Upper lobe of right lung (tissue), 1 donor: ENCODE data around the gene MORN3. TPM values are rescaled to one million over a fixed set of nuclear protein-coding genes. Genes with fewer than 3 reads are reported as not detected.

Source experiments
- ATAC-seq: fragments of 200-7000 bp; cut with Tn5 transposase; one replicate; pipeline ENCODE4 v1.9.1; 2020; ENCODE audit warnings: mild to moderate bottlenecking, moderate library complexity
- DNase-seq: peaks from one replicate; pipeline ENCODE4 v3.0.0-alpha.2; 2020
- H3K27ac ChIP-seq: fragments of 200-600 bp; one replicate; pipeline ENCODE4 v1.8.0; 2022
- H3K27me3 ChIP-seq: fragments of 200-600 bp; one replicate; pipeline ENCODE4 v1.8.0; 2022; ENCODE audit warnings: mild to moderate bottlenecking
- H3K36me3 ChIP-seq: fragments of 200-600 bp; one replicate; pipeline ENCODE4 v1.8.0; 2022
- H3K4me1 ChIP-seq: fragments of 200-600 bp; one replicate; pipeline ENCODE4 v1.8.0; 2022
- H3K4me3 ChIP-seq: fragments of 200-600 bp; one replicate; pipeline ENCODE4 v1.8.0; 2022; ENCODE audit warnings: mild to moderate bottlenecking
- H3K9me3 ChIP-seq: fragments of 200-600 bp; one replicate; pipeline ENCODE4 v1.8.0; 2022
- CTCF ChIP-seq: fragments of 200-600 bp; IDR thresholded peaks from one replicate; pipeline ENCODE4 v1.8.0; 2022; ENCODE audit warnings: antibody characterized with exemption
- intact Hi-C: fragments of 100-400 bp; cut with DNase I; formaldehyde crosslinking; loops from one replicate; pipeline ENCODE4 v1.11.0; 2022
- total RNA-seq: library from RNA; stranded (reverse); fragmentation: NEBNext Ultra II Directional; extraction: Animal tissue kit (Norgen Biotek cat#: 25700); gene quantifications from one replicate; pipeline ENCODE4 v1.2.1, GENCODE V29; 2021
- donor health status: DM: no; HTN: yes; CAD: no; lungs with severe emphysema.

The MORN3 gene
- total RNA-seq, 1 donor from 2014 or later: 0.67 TPM

GRCh38 chr12:121614872-121615467 is 54.5 kb downstream of the MORN3 start:
- Histone ChIP-seq H3K36me3 (no peaks in the 10 kb centered on the region), H3K4me3 (no peak overlapping the region), H3K9me3 (no peaks in the 10 kb centered on the region), H3K27ac (no peak overlapping the region), H3K4me1 (no peaks in the 10 kb centered on the region), H3K27me3 (no peaks in the 10 kb centered on the region)
- ATAC-seq (peak; percentile 23), DNase-seq (no peak)
- intact Hi-C loops: no loop called here
- TF ChIP-seq CTCF: no peak

GRCh38 chr12:121613462-121613861 is 56.0 kb downstream of the MORN3 start:
- peak; percentile 30 for ATAC-seq
- DNase-seq: no peak
- Histone ChIP-seq H3K36me3 (no peaks in the 10 kb centered on the region), H3K4me3 (no peak overlapping the region), H3K9me3 (no peaks in the 10 kb centered on the region), H3K27me3 (no peaks in the 10 kb centered on the region), H3K27ac (no peak overlapping the region), H3K4me1 (no peaks in the 10 kb centered on the region)
- intact Hi-C loops: no loop called here
- TF ChIP-seq CTCF: no peak

GRCh38 chr12:121611306-121611705 is 58.1 kb downstream of the MORN3 start:
- intact Hi-C loops: no loop called here
- Histone ChIP-seq H3K36me3 (no peaks in the 10 kb centered on the region), H3K27ac (no peak overlapping the region), H3K9me3 (no peaks in the 10 kb centered on the region), H3K27me3 (no peaks in the 10 kb centered on the region), H3K4me3 (no peak overlapping the region), H3K4me1 (no peaks in the 10 kb centered on the region)
- no peak for DNase-seq
- TF ChIP-seq CTCF: no peak
- ATAC-seq: peak; percentile 56

GRCh38 chr12:121610239-121611149 is 59.0 kb downstream of the MORN3 start:
- Histone ChIP-seq H3K27me3 (no peaks in the 10 kb centered on the region), H3K9me3 (no peaks in the 10 kb centered on the region), H3K4me3 (no peak overlapping the region), H3K27ac (no peak overlapping the region), H3K4me1 (no peaks in the 10 kb centered on the region), H3K36me3 (no peaks in the 10 kb centered on the region)
- no peak for DNase-seq
- intact Hi-C loops: no loop called here
- TF ChIP-seq CTCF: no peak
- no peak for ATAC-seq

- intact Hi-C loops: no loop called here
- Histone ChIP-seq H3K4me1 (no peaks in the 10 kb centered on the region), H3K4me3 (no peak overlapping the region), H3K9me3 (no peaks in the 10 kb centered on the region), H3K27ac (no peak overlapping the region), H3K27me3 (no peaks in the 10 kb centered on the region), H3K36me3 (no peaks in the 10 kb centered on the region)
- DNase-seq (no peak), ATAC-seq (no peak)
- TF ChIP-seq CTCF: no peak
Observed at GRCh38 chr12:121608301-121608700, 61.2 kb downstream of the MORN3 start.
